ENCODE data around the gene SYTL2. TPM values are rescaled to one million over a fixed set of nuclear protein-coding genes. Genes with fewer than 3 reads are reported as not detected.

Gene SYTL2
- total and polyA plus RNA-seq, 4 donors, result 2.6 to 27.4 (median 4.4) TPM

DNA sequence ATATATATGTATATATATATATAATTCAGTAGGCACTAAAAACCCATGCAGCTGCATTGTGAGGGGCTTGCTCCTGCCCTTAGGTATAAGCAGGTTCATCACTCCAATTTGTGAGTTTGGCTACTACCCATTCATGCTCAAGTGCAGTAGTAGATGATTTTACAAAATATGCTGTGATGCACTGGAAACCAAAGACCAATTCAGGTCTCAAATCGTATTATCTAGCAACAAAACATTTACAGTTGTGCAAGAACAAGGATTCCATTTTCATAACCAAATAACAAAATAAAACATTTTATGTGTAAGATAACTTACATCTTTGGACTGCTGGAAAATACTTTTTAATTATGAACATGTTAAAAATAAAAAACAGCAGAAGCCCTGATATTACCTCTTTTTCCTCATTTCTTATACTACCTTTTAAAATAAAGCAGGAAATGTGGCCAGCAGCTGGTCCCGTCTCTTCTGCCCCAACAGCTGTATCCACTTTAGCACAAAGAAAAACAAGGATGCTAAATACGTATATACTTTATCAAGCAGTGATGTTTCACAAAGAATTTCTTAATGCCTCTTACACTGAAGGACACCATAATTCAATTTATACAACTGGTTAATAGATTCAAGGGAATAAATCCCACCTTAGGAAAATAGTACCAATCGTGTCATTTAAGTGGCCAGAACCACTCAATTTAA is 148.8 kb downstream of the SYTL2 start:
- no peak for DNase-seq (ENCODE audit: low spot score)
- WGBS, result 33% methylated on average over 4 of the region's 4 CpGs
- Histone ChIP-seq H3K9me3 (ENCODE audit: control insufficient read depth in 4 of 4, low read length in 3 of 4) (no peaks in the 10 kb centered on the region), H3K27me3 (ENCODE audit: control insufficient read depth in 4 of 4, insufficient read depth in 4 of 4, low read length in 3 of 4) (no peaks in the 10 kb centered on the region), H3K4me1 (ENCODE audit: control insufficient read depth in 4 of 4, insufficient read depth in 4 of 4, low read length in 3 of 4) (peaks cover 1 to 35% (median 18%) of the 10 kb centered on the region in 4 donors), H3K9ac (ENCODE audit: low read depth in 1 of 2, low read length in 2 of 2) (peak overlapping the region; percentile 48 to 83), H3K4me3 (ENCODE audit: low read depth in 1 of 3, low read length in 3 of 3) (peak overlapping the region in 2 of 3 donors; percentile 21 to 38), H3K27ac (ENCODE audit: low read depth in 1 of 2, low read length in 2 of 2) (no peak overlapping the region), H3K36me3 (ENCODE audit: control insufficient read depth in 4 of 4, insufficient read depth in 3 of 4, low read depth in 1 of 4, low read length in 3 of 4) (peaks cover 0 to 18% (median 7%) of the 10 kb centered on the region in 4 donors)
- TF ChIP-seq YY1 (IDR thresholded peaks at IDR 0.05) (no peak), TAF1 (conservative IDR thresholded peaks at IDR 0.05) (no peak), EGR1 (IDR thresholded peaks at IDR 0.05; ENCODE audit: low read depth in 2 of 2) (no peak), SP1 (IDR thresholded peaks at IDR 0.05) (no peak), GABPA (IDR thresholded peaks at IDR 0.05 in 1 of 2, conservative IDR thresholded peaks at IDR 0.05 in 1 of 2) (no peak), NR2F2 (IDR thresholded peaks at IDR 0.05) (no peak), FOXA2 (IDR thresholded peaks at IDR 0.05) (no peak), HNF4G (IDR thresholded peaks at IDR 0.05) (no peak), JUND (IDR thresholded peaks at IDR 0.05) (no peak), FOXA1 (IDR thresholded peaks at IDR 0.05) (no peak), HNF4A (conservative IDR thresholded peaks at IDR 0.05) (no peak), CTCF (IDR thresholded peaks at IDR 0.05; ENCODE audit: low read depth, low read length, missing input control) (no peak), RXRA (IDR thresholded peaks at IDR 0.05) (no peak), RAD21 (IDR thresholded peaks at IDR 0.05) (no peak)
- TF ChIP-seq, protein P1, sequence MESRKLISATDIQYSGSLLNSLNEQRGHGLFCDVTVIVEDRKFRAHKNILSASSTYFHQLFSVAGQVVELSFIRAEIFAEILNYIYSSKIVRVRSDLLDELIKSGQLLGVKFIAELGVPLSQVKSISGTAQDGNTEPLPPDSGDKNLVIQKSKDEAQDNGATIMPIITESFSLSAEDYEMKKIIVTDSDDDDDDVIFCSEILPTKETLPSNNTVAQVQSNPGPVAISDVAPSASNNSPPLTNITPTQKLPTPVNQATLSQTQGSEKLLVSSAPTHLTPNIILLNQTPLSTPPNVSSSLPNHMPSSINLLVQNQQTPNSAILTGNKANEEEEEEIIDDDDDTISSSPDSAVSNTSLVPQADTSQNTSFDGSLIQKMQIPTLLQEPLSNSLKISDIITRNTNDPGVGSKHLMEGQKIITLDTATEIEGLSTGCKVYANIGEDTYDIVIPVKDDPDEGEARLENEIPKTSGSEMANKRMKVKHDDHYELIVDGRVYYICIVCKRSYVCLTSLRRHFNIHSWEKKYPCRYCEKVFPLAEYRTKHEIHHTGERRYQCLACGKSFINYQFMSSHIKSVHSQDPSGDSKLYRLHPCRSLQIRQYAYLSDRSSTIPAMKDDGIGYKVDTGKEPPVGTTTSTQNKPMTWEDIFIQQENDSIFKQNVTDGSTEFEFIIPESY (IDR thresholded peaks at IDR 0.05), result no peak
- TF ChIP-seq, protein P2, sequence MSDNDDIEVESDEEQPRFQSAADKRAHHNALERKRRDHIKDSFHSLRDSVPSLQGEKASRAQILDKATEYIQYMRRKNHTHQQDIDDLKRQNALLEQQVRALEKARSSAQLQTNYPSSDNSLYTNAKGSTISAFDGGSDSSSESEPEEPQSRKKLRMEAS (IDR thresholded peaks at IDR 0.05), result no peak

- Histone ChIP-seq H3K4me1 (ENCODE audit: control insufficient read depth in 4 of 4, insufficient read depth in 4 of 4, low read length in 3 of 4) (peaks cover 1 to 27% (median 13%) of the 10 kb centered on the region in 4 donors), H3K36me3 (ENCODE audit: control insufficient read depth in 4 of 4, insufficient read depth in 3 of 4, low read depth in 1 of 4, low read length in 3 of 4) (peaks cover 1 to 32% (median 15%) of the 10 kb centered on the region in 4 donors), H3K4me3 (ENCODE audit: low read depth in 1 of 3, low read length in 3 of 3) (no peak overlapping the region), H3K27me3 (ENCODE audit: control insufficient read depth in 4 of 4, insufficient read depth in 4 of 4, low read length in 3 of 4) (no peaks in the 10 kb centered on the region), H3K27ac (ENCODE audit: low read depth in 1 of 2, low read length in 2 of 2) (no peak overlapping the region), H3K9me3 (ENCODE audit: control insufficient read depth in 4 of 4, low read length in 3 of 4) (no peaks in the 10 kb centered on the region), H3K9ac (ENCODE audit: low read depth in 1 of 2, low read length in 2 of 2) (no peak overlapping the region)
- DNase-seq (ENCODE audit: low spot score), result no peak
- 62% methylated on average over 1 of the region's 1 CpG for WGBS
- TF ChIP-seq ATF3 (IDR thresholded peaks at IDR 0.05), result no peak
- no peak for TF ChIP-seq SP1 (IDR thresholded peaks at IDR 0.05)
Observed at GRCh38 chr11:85658180-85658579, 152.8 kb downstream of the SYTL2 start.

Measured in liver (tissue), 9 donors.